ENCODE data around the gene VTI1B. TPM values are rescaled to one million over a fixed set of nuclear protein-coding genes. Genes with fewer than 3 reads are reported as not detected.
"Not testable (repeated sequence)": the region's sequence is repeated elsewhere in the genome, so short reads cannot be mapped to it uniquely, and the experiment has no call there.

The VTI1B gene
- total RNA-seq, 1 experiment from 2014 or later, result 148 TPM

- H3F3A ChIP-seq (ENCODE audit: insufficient read depth, low read depth), result no peaks in the 10 kb centered on the region
- H3K4me2 ChIP-seq, result no peak overlapping the region
- intact Hi-C loops (cut with micrococcal nuclease; ENCODE audit: unreplicated experiment), result no loop called here
- H4K20me1 ChIP-seq (ENCODE audit: insufficient read depth), result no peaks in the 10 kb centered on the region
- no TSS peak for BruUV-seq (replicated peaks)
- no peaks in the 10 kb centered on the region for H3K4me1 ChIP-seq (replicated peaks; ENCODE audit: insufficient read depth)
- no peaks in the 10 kb centered on the region for H3K9me2 ChIP-seq (ENCODE audit: insufficient read depth)
- H3K27ac ChIP-seq, result no peak overlapping the region
- DNase-seq, result no peak
- CTCF ChIA-PET, result no interaction called here
- H3K36me3 ChIP-seq (ENCODE audit: low read depth), result no peaks in the 10 kb centered on the region
- POLR2A ChIA-PET (ENCODE audit: unreplicated experiment), result no interaction called here
- H3K79me2 ChIP-seq (ENCODE audit: low read depth), result no peaks in the 10 kb centered on the region
- no peaks in the 10 kb centered on the region for H3K27me3 ChIP-seq (ENCODE audit: insufficient read depth, low read depth)
- no peak for TF ChIP-seq CTCF (conservative IDR thresholded peaks at IDR 0.05)
- no peaks in the 10 kb centered on the region for H3K9me3 ChIP-seq (ENCODE audit: insufficient read depth, low read depth)
- no peak overlapping the region for H3K4me3 ChIP-seq
- H2AFZ ChIP-seq, result no peak overlapping the region
Measured at GRCh38 chr14:67717048-67717447, 42.6 kb upstream of the VTI1B start.

GRCh38 chr14:67710209-67710608 is 35.8 kb upstream of the VTI1B start:
- no peaks in the 10 kb centered on the region for H3F3A ChIP-seq (ENCODE audit: insufficient read depth, low read depth)

GRCh38 chr14:67709796-67710195 is 35.4 kb upstream of the VTI1B start:
- H3K36me3 ChIP-seq (ENCODE audit: low read depth); POLR2A ChIA-PET (ENCODE audit: unreplicated experiment); H3F3A ChIP-seq (ENCODE audit: insufficient read depth, low read depth); H3K27ac ChIP-seq; H3K79me2 ChIP-seq (ENCODE audit: low read depth); H4K20me1 ChIP-seq (ENCODE audit: insufficient read depth); CTCF ChIA-PET; H3K4me2 ChIP-seq; H3K4me3 ChIP-seq; H3K27me3 ChIP-seq (ENCODE audit: insufficient read depth, low read depth); H3K9me2 ChIP-seq (ENCODE audit: insufficient read depth); H2AFZ ChIP-seq; H3K4me1 ChIP-seq (replicated peaks; ENCODE audit: insufficient read depth); DNase-seq; BruUV-seq (replicated peaks): not testable (repeated sequence)
- intact Hi-C loops (cut with micrococcal nuclease; ENCODE audit: unreplicated experiment), result loop anchor here (10.0 kb wide), 1 partner anchor 1085 kb away; no protein-coding TSS in a partner anchor
- peaks cover 12% of the 10 kb centered on the region for H3K9me3 ChIP-seq (ENCODE audit: insufficient read depth, low read depth)

More at GRCh38 chr14:67710209-67710608, 35.8 kb upstream of the VTI1B start:
- TF ChIP-seq CTCF (conservative IDR thresholded peaks at IDR 0.05) (no peak), EZH2 (IDR thresholded peaks at IDR 0.05; ENCODE audit: low read depth) (no peak)
- H3K27me3 ChIP-seq (ENCODE audit: insufficient read depth, low read depth), result no peaks in the 10 kb centered on the region
- ChIA-PET POLR2A (ENCODE audit: unreplicated experiment) (no interaction called here), CTCF (no interaction called here)
- H3K36me3 ChIP-seq (ENCODE audit: low read depth), result no peaks in the 10 kb centered on the region
- no peaks in the 10 kb centered on the region for H4K20me1 ChIP-seq (ENCODE audit: insufficient read depth)
- peaks cover 12% of the 10 kb centered on the region for H3K9me3 ChIP-seq (ENCODE audit: insufficient read depth, low read depth)
- no TSS peak for BruUV-seq (replicated peaks)
- H3K79me2 ChIP-seq (ENCODE audit: low read depth), result no peaks in the 10 kb centered on the region
- no peak overlapping the region for H3K27ac ChIP-seq
- H3K4me1 ChIP-seq (replicated peaks; ENCODE audit: insufficient read depth), result 0 out of 2 replicates have a peak, but pooled peaks cover 4% of the 10 kb centered on the region
- no peak overlapping the region for H2AFZ ChIP-seq
- H3K9me2 ChIP-seq (ENCODE audit: insufficient read depth), result no peaks in the 10 kb centered on the region
- DNase-seq, result no peak
- no peak overlapping the region for H3K4me2 ChIP-seq
- intact Hi-C loops (cut with micrococcal nuclease; ENCODE audit: unreplicated experiment), result no loop called here
- H3K4me3 ChIP-seq, result no peak overlapping the region

GRCh38 chr14:67709346-67709745 is 34.9 kb upstream of the VTI1B start:
- DNase-seq; H3K4me2 ChIP-seq; H3K36me3 ChIP-seq (ENCODE audit: low read depth); H4K20me1 ChIP-seq (ENCODE audit: insufficient read depth); BruUV-seq (replicated peaks); H3K27me3 ChIP-seq (ENCODE audit: insufficient read depth, low read depth); H3K27ac ChIP-seq; H2AFZ ChIP-seq; CTCF ChIA-PET; H3K4me3 ChIP-seq; H3F3A ChIP-seq (ENCODE audit: insufficient read depth, low read depth); H3K4me1 ChIP-seq (replicated peaks; ENCODE audit: insufficient read depth); H3K79me2 ChIP-seq (ENCODE audit: low read depth); H3K9me2 ChIP-seq (ENCODE audit: insufficient read depth): not testable (repeated sequence)
- H3K9me3 ChIP-seq (ENCODE audit: insufficient read depth, low read depth), result peaks cover 12% of the 10 kb centered on the region
- POLR2A ChIA-PET (ENCODE audit: unreplicated experiment), result interaction anchor here (0.7 kb wide), 1 partner anchor 664 kb away, joined by 18 read pairs; no protein-coding TSS in a partner anchor
- intact Hi-C loops (cut with micrococcal nuclease; ENCODE audit: unreplicated experiment), result loop anchor here (10.0 kb wide), 1 partner anchor 1085 kb away; no protein-coding TSS in a partner anchor
